SU-DHL-6 (cell line): ENCODE results near the gene RPRD2.

Experiments used
- EZH2phosphoT487 ChIP-seq: fragments of 200-600 bp; sonication (generic), shearing (Covaris generic); conservative IDR thresholded peaks from 2 replicates; pipeline ENCODE4 v1.6.1; 2018; ENCODE audit warnings: mild to moderate bottlenecking, antibody characterized with exemption, low read length, moderate library complexity, mixed read lengths
- TF ChIP-seq, protein P1 (sequence below): fragments of 200-600 bp; sonication (generic); IDR thresholded peaks from one replicate; pipeline ENCODE4 v1.5.1; 2017; ENCODE audit warnings: antibody characterized with exemption, mild to moderate bottlenecking, low read length, moderate library complexity; ENCODE audit not compliant: insufficient read depth, poor library complexity, severe bottlenecking

DNA sequence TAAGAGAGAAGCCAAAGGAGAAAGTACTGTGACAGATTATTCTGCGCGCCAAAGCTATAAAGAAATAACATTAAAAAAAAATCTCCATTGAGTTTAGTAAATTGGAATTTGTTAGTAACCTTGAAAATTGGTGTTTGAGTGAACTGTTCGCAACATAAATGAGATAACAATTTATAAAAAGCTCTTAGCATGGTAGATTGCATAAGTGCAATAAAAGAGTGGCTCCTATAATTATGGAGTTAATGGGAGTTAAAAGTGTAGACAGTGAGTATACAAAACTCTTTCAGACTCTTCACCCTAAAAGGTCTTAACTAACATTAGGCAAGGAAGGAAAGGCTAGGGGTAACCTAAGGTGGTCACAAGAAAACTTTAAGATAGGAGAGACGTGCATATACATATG is 50.6 kb downstream of the RPRD2 start:
- TF ChIP-seq, protein P1, sequence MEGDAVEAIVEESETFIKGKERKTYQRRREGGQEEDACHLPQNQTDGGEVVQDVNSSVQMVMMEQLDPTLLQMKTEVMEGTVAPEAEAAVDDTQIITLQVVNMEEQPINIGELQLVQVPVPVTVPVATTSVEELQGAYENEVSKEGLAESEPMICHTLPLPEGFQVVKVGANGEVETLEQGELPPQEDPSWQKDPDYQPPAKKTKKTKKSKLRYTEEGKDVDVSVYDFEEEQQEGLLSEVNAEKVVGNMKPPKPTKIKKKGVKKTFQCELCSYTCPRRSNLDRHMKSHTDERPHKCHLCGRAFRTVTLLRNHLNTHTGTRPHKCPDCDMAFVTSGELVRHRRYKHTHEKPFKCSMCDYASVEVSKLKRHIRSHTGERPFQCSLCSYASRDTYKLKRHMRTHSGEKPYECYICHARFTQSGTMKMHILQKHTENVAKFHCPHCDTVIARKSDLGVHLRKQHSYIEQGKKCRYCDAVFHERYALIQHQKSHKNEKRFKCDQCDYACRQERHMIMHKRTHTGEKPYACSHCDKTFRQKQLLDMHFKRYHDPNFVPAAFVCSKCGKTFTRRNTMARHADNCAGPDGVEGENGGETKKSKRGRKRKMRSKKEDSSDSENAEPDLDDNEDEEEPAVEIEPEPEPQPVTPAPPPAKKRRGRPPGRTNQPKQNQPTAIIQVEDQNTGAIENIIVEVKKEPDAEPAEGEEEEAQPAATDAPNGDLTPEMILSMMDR = no peak
- TF ChIP-seq EZH2phosphoT487 = no peak
